Germinal center (tissue), 1 donor: ENCODE measurements around the gene TSPAN9.

Experiments used
- DNase-seq: peaks from one replicate; pipeline ENCODE4 v3.0.0; 2012; ENCODE audit warnings: mixed read lengths, low spot score

The TSPAN9 gene

GRCh38 chr12:3187846-3188770, 110.9 kb downstream of the TSPAN9 start:
- DNase-seq, result no peak

DNA sequence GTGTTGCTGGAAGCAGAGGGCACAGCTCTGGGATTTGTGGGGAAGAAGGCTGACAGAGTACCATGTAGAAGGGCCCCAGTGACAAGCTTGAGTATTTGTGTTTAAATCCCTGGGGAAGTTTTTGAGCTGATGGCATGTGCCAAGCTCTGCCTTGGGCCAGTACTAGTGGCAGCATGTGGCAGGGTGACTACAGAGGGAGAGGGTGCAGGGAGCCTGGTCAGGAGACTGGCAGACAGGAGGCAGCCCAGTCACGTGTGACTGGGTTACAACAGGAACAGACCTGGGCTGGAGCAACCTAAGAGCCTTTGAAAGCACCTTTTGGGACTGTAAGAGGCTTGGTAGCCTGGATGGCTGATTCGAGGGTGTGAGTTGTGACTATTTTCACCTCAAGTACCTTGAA, 112.1 kb downstream of the TSPAN9 start:
- no peak for DNase-seq

GRCh38 chr12:3190101-3190500, 112.9 kb downstream of the TSPAN9 start:
- no peak for DNase-seq

GRCh38 chr12:3191450-3191849, 114.3 kb downstream of the TSPAN9 start:
- DNase-seq, result no peak

GRCh38 chr12:3192221-3192620, 115.0 kb downstream of the TSPAN9 start:
- no peak for DNase-seq

DNA sequence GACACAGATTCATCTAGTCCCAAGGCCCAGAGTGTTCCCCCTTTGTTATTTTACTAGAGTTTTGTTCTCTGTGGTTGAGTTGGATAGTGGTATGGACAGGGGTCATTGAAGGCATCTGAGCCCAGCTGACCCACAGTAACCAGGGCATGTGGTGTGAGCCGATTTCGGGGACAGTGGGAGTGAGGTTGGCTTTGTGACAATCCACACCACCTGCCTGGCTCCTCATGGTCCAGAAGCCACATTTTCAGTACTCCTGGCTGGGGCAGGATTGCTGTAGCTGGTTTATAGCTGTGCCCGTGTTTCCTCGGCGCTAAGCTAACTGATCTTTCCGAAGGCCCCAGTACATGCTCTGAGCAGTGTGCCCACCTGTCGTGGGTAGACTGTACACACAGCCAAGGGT, 116.0 kb downstream of the TSPAN9 start:
- no peak for DNase-seq

DNA sequence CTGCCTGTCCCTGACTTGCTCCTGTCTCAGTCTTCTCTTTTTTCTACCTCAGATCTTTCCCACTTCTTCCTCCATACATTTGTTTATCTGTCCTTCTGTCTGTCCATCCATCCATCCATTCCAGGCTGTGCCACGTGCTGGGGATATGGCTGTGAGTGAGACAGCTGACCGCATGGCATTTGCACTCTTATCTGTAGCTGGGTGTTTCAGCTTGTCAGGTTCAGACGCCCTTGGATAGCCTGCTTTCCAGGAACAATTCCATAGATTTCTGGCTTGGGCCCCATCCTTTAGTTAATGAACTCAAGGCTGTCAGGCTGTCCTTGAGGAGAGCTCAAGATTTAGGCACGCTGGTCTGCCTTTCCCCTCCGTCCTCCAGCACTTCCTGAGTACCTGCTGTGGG, 116.6 kb downstream of the TSPAN9 start:
- DNase-seq, result no peak

GRCh38 chr12:3195337-3195736, 118.2 kb downstream of the TSPAN9 start:
- no peak for DNase-seq

GRCh38 chr12:3195859-3196483, 118.8 kb downstream of the TSPAN9 start:
- no peak for DNase-seq

- DNase-seq, result no peak
Measured at GRCh38 chr12:3196488-3196887, 119.3 kb downstream of the TSPAN9 start.

GRCh38 chr12:3197131-3197818, 120.1 kb downstream of the TSPAN9 start:
- DNase-seq, result no peak

- no peak for DNase-seq
Measured at GRCh38 chr12:3199551-3200031, 122.4 kb downstream of the TSPAN9 start.

DNA sequence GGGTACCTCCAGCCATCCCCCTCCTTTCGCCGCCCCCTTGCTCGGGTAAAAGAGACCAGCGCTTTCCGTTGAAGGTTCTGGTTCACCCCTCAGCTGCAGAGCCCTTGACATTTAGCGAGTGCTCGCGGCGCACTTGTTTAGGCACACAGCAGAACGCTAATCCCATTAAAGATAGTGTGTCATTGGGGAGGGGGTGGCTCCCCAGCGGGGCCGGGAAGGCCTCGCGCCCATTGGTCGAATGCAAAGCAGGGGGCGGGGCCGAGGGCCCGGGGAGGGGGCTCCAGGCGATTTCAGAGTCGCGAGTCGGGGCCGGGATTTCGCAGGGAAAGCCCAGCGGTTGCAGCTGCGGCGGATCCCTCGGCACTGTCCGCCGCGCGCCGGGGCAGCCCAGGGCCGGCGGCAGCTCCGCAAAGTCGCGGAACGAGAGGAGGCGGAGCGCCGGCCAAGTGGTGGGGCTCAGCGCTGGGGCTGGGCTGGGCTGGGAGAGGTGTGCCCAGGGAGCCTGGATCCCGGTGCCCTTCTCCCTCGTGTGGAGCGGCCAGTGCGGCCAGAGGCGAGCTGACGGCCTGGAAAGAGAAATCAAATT, 122.9 kb downstream of the TSPAN9 start:
- DNase-seq, result peak; percentile 31

DNA sequence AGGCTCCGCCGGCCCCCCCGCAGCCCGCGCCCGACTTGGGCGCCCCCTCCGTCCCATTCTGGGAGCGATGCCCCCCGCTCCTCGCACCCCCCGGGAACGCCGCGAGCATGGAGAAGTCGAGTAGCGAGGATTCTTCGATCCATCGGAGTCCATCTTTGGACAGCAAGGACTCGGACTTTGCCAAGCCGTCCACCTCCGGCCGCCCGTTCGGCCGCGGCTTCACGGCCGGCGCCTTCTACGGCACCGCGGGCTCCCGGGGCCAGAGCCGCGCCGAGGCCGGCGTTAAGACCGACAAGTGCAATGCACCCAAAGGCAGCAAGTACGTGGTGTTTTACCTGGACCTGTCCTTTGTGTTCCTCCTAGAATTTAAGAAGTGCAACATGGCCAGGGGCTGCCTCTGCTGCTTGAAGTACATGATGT, 123.6 kb downstream of the TSPAN9 start:
- DNase-seq, result no peak

DNA sequence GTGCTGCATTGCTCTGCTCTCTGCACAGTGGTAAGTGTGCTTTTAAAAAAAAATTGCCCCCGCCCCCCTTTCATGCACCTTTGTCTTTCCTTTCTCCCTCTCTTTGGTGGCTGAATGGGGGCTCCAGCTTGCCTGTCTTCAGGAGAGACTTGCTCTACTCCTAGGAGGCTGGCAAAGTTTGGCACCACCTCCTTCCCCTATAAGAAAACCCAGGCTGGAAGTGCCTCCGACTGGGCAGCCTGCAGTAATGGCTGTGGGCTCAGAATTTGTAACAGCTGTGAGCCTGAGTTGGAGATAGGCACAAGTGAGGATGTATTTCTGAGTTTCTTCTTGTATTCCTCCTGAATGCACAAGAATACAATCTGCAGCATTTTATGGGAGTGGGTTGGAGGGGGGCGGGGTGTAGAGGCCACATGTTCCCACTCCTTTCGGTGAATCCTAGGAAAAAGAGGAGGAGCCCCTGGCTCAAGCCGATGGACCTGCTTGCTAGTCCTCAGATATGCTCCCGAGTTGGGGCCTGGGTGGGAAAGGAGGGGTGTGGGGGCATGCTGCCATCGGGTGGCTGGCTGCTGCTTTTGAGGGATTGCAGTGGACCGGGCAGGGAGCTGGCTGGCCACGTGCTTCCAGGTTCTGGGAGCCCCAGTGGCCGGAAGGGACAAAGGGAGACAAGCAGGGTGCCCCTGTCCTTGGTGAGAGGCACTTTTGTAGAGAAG, 124.3 kb downstream of the TSPAN9 start:
- DNase-seq, result no peak

GRCh38 chr12:3202096-3202495, 124.9 kb downstream of the TSPAN9 start:
- no peak for DNase-seq

DNA sequence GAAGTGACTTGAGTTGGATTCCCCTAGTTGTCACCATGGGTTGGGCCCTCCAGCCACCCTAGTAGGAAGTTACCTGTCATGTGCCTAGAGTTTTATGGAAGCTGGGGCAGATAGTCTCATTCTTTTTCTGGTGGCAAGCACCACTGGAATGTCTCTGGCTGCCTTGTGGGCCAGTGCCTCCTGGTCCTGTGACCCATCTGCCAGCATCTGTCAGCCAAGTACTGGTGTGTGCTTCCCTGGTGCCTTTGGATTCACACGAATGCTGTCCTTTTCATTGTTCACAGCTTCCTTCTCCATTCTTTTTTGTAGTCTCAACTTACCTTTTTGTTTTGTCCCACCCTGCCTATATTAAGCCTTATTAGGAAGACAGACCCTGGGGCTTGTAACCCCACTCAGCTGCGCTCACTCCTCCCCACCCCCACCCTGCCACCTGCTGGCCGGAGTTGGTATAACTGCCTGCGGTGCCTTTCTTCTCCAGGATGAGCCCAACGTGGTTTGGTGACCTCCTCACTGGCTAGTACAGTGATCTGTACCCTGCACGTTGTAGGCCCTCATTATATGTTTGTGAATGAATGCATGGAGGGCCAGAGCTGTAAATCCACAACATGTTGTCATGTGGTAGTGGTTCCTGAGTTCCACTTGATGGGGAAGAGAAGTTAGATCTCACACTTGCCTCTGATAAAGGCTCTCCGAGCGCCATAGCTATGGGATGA, 125.7 kb downstream of the TSPAN9 start:
- peak; percentile 81 for DNase-seq

DNA sequence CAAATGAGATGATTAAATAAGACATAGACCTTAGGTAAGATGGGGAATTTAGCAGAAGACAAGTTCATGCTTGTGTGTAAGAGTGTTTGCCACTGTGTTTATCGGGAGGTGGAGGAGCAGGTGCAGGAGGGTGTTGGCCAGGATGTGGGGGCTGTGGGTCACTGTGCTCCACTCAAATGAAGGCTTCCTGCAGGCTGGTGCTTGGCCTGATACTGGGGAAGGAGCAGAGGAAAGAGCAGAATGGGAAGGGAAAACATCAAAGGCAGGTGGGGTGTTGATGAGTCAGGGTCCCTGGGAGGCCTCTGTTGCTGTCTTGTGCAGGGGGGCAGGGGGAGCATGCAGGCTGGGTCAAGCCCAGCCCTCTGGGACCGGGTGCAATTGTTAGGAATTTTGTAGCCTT, 126.5 kb downstream of the TSPAN9 start:
- DNase-seq, result no peak

DNA sequence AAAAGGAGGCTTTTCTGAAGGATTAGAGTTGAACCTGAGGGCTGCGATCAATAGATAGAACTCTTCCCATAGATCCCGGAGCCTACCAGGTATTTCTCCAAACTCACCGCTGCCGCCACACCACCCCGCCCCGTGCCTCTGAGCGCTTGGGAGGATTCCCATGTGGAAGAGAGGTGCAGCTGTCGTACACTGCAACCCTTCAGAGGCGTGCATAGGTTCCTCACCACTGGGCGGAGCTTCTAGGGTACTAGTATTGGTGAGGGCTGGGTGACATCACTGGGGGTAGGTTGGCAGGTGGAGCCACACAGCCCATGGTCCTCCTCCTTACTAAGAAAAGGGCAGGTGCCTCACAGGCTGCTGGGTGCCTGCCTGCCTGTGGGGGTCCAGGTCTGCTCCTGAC, 127.0 kb downstream of the TSPAN9 start:
- no peak for DNase-seq

GRCh38 chr12:3204730-3205531, 127.8 kb downstream of the TSPAN9 start:
- no peak for DNase-seq
